MM.1S (cell line): Measurements from ENCODE around the gene GNAL.

Experiments
- CTCF ChIP-seq: fragments of 300-600 bp; sonication (generic); IDR thresholded peaks from 2 replicates; pipeline ENCODE4 v1.5.1; 2016; ENCODE audit warnings: antibody characterized with exemption, low read length, mixed read lengths
- EZH2phosphoT487 ChIP-seq: fragments of 300-600 bp; sonication (generic); IDR thresholded peaks from 2 replicates; pipeline ENCODE4 v1.6.1; 2018; ENCODE audit warnings: antibody characterized with exemption, low read length

GRCh38 chr18:11802158-11802557, 113.1 kb downstream of the GNAL start:
- TF ChIP-seq CTCF: no peak
- TF ChIP-seq EZH2phosphoT487: no peak
